Measurements from ENCODE around the gene PYY. TPM values are rescaled to one million over a fixed set of nuclear protein-coding genes. Genes with fewer than 3 reads are reported as not detected.

Gene PYY
- total RNA-seq, 1 experiment from 2014 or later = 2.0 TPM

DNA sequence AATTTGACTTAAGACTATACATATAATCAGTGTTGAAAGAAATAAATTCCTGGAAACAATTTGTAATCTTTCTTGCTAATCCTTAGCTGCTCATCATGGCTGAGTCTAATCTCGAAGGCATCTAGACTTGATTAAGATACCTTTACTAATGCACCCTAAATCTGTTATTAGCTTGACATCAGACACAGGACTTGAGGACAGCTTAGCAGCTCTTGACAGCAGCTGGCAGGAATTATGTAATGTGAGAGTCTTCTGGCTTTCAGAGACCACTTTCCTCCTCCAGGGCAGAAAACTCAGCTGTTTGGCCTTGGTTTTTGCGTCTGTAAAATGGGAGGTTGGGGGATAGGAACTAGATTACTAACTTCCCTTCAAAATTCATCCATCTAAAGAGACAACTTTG lies 39.3 kb downstream of the PYY start:
- Histone ChIP-seq H2AFZ (ENCODE audit: low read length) (no peak overlapping the region), H3K79me2 (ENCODE audit: insufficient read depth, low read length) (no peaks in the 10 kb centered on the region), H3K23ac (ENCODE audit: insufficient read length, low read depth, low read length) (no peak overlapping the region), H2BK12ac (ENCODE audit: insufficient read length, low read depth, low read length) (no peak overlapping the region), H3K9me3 (ENCODE audit: control insufficient read depth, low read depth, low read length) (no peaks in the 10 kb centered on the region), H3T11ph (ENCODE audit: low read length) (no peak overlapping the region), H3K14ac (ENCODE audit: insufficient read depth, low read length) (no peak overlapping the region), H4K20me1 (ENCODE audit: control insufficient read depth, insufficient read depth, insufficient read length) (no peaks in the 10 kb centered on the region), H2BK15ac (ENCODE audit: low read depth, low read length) (no peak overlapping the region), H2AK5ac (ENCODE audit: insufficient read length, low read length) (no peak overlapping the region), H3K23me2 (ENCODE audit: insufficient read length, low read depth, low read length, poor library complexity, severe bottlenecking) (no peaks in the 10 kb centered on the region), H3K79me1 (ENCODE audit: insufficient read depth, low read depth, low read length, poor library complexity, severe bottlenecking) (no peaks in the 10 kb centered on the region), H3K4me1 (ENCODE audit: insufficient read depth, low read length) (no peaks in the 10 kb centered on the region), H2BK120ac (ENCODE audit: low read depth, low read length, poor library complexity, severe bottlenecking) (no peak overlapping the region), H3K27ac (ENCODE audit: insufficient read length, low read depth, low read length) (no peak overlapping the region), H3K4ac (ENCODE audit: low read depth, low read length) (no peak overlapping the region), H3K4me2 (ENCODE audit: insufficient read depth, insufficient read length, low read length) (no peak overlapping the region), H3K9ac (ENCODE audit: extremely low read depth, insufficient read length, low read length) (no peak overlapping the region), H4K91ac (ENCODE audit: insufficient read length, low read depth, low read length) (no peak overlapping the region), H3K27me3 (ENCODE audit: insufficient read depth, low read length) (no peaks in the 10 kb centered on the region; the same call in 1 of the 2 replicates), H3K18ac (ENCODE audit: insufficient read length, low read depth, low read length) (no peak overlapping the region), H4K8ac (replicated peaks; ENCODE audit: insufficient read length, low read depth, low read length) (no peak overlapping the region), H3K56ac (ENCODE audit: insufficient read length, low read depth, low read length) (no peak overlapping the region), H2BK20ac (ENCODE audit: low read depth, low read length, poor library complexity, severe bottlenecking) (no peak overlapping the region), H2BK5ac (ENCODE audit: insufficient read length, low read length) (no peak overlapping the region), H4K5ac (ENCODE audit: insufficient read length, low read depth, low read length) (no peak overlapping the region)
- peaks cover 17 to 20% of the 10 kb centered on the region in 2 experiments for H3K4me1 Mint-ChIP-seq
- H3K9me3 Mint-ChIP-seq = peaks cover 0 to 5% of the 10 kb centered on the region in 2 experiments; a peak in 4 of 5 replicates
- no peak overlapping the region for H3K27ac Mint-ChIP-seq
- TF ChIP-seq, protein P1, sequence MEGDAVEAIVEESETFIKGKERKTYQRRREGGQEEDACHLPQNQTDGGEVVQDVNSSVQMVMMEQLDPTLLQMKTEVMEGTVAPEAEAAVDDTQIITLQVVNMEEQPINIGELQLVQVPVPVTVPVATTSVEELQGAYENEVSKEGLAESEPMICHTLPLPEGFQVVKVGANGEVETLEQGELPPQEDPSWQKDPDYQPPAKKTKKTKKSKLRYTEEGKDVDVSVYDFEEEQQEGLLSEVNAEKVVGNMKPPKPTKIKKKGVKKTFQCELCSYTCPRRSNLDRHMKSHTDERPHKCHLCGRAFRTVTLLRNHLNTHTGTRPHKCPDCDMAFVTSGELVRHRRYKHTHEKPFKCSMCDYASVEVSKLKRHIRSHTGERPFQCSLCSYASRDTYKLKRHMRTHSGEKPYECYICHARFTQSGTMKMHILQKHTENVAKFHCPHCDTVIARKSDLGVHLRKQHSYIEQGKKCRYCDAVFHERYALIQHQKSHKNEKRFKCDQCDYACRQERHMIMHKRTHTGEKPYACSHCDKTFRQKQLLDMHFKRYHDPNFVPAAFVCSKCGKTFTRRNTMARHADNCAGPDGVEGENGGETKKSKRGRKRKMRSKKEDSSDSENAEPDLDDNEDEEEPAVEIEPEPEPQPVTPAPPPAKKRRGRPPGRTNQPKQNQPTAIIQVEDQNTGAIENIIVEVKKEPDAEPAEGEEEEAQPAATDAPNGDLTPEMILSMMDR (conservative IDR thresholded peaks at IDR 0.05) = no peak
- no peaks in the 10 kb centered on the region for H3K36me3 Mint-ChIP-seq (ENCODE audit: insufficient read depth in 1 of 3, low read depth in 3 of 3)
- no peak overlapping the region for H3K4me3 Mint-ChIP-seq
- no CpG with 5 or more reads among the region's 2 CpGs for WGBS (ENCODE audit: extremely low coverage, insufficient read length, low lambda C conversion rate)
- no peak for DNase-seq
- H3K27me3 Mint-ChIP-seq (ENCODE audit: low read depth) = peaks cover 43% of the 10 kb centered on the region

Measured in H9 (cell line).